Activated B cell treated with CpG ODN at 0.5 μM for 24 hours (primary cell): ENCODE results near the gene RIPOR3. TPM values are rescaled to one million over a fixed set of nuclear protein-coding genes. Genes with fewer than 3 reads are reported as not detected.

ENCODE experiments used
- ATAC-seq: fragments of 200-7000 bp; cut with Tn5 transposase; one replicate; pipeline ENCODE4 v1.10.0; 2021; ENCODE audit warnings: low read depth, mild to moderate bottlenecking, moderate library complexity
- CTCF ChIA-PET: fragments of 350-600 bp; sonication (Branson Sonifier 250); formaldehyde crosslinking; loops from one replicate; lab custom pipeline; 2021; ENCODE audit warnings: antibody characterized with exemption; lab: Charles Lee
- POLR2A ChIA-PET: fragments of 350-600 bp; sonication (Branson Sonifier 250); formaldehyde crosslinking; loops from one replicate; lab custom pipeline; 2021; ENCODE audit warnings: antibody characterized with exemption; lab: Charles Lee
- DNase-seq: peaks from one replicate; pipeline ENCODE4 v3.0.0; 2022
- H3K27ac Mint-ChIP-seq: one replicate; pipeline ENCODE4 v1.8.0; 2020; ENCODE audit warnings: mixed read lengths
- H3K27me3 Mint-ChIP-seq: one replicate; pipeline ENCODE4 v1.8.0; 2021; ENCODE audit warnings: mixed read lengths
- H3K36me3 Mint-ChIP-seq: one replicate; pipeline ENCODE4 v1.8.0; 2021; ENCODE audit warnings: low read depth, mixed read lengths
- H3K4me1 Mint-ChIP-seq: one replicate; pipeline ENCODE4 v1.8.0; 2021; ENCODE audit warnings: mixed read lengths
- H3K4me3 Mint-ChIP-seq: one replicate; pipeline ENCODE4 v1.8.0; 2020; ENCODE audit warnings: mild to moderate bottlenecking, mixed read lengths
- H3K9me3 Mint-ChIP-seq: one replicate; pipeline ENCODE4 v1.8.0; 2020; ENCODE audit warnings: mixed read lengths
- intact Hi-C: fragments of 100-400 bp; cut with micrococcal nuclease; formaldehyde crosslinking; loops from one replicate; pipeline ENCODE4 v1.15.1; 2024
- total RNA-seq: library from RNA; stranded (reverse); gene quantifications from 2 replicates; pipeline ENCODE4 v1.2.3, GENCODE V29; 2022
- TF ChIP-seq, protein P1 (sequence below): fragments of 200-600 bp; IDR thresholded peaks from one replicate; pipeline ENCODE4 v1.8.0; 2022; ENCODE audit warnings: antibody characterized with exemption, mild to moderate bottlenecking

RIPOR3 gene
- total RNA-seq, 1 donor from 2014 or later, result not detected

DNA sequence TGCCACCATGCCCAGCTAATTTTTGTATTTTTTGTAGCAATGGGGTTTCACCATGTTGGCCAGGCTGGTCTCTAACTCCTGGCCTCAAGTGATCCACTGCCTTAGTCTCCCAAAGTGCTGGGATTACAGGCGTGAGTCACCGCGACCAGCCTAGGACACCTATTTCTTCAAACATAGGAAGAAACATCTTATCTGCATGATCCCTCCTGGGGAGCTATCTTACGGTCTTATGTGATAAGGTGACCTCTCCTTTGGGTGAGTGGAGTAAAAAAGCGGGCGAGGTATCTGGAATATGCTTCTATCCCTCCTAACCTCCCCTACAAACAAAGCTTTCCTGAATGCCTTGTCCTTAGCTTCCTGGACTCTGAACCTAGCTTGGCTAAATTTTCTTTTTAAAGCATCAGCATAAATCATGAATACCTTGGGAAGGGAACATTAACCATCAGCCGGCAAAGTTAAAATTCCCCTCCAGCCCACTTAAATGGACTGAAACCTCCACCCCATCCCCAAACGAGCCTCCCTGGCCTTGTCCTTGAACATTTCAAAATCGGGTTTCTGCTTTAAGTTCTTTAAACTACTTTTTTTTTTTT lies 24.5 kb downstream of the RIPOR3 start:
- intact Hi-C loops, result no loop called here
- Mint-ChIP-seq H3K4me3 (no peak overlapping the region), H3K27ac (no peak overlapping the region), H3K9me3 (no peaks in the 10 kb centered on the region), H3K27me3 (peaks cover 2% of the 10 kb centered on the region), H3K36me3 (no peaks in the 10 kb centered on the region), H3K4me1 (no peaks in the 10 kb centered on the region)
- ATAC-seq (no peak), DNase-seq (no peak)
- TF ChIP-seq, protein P1, sequence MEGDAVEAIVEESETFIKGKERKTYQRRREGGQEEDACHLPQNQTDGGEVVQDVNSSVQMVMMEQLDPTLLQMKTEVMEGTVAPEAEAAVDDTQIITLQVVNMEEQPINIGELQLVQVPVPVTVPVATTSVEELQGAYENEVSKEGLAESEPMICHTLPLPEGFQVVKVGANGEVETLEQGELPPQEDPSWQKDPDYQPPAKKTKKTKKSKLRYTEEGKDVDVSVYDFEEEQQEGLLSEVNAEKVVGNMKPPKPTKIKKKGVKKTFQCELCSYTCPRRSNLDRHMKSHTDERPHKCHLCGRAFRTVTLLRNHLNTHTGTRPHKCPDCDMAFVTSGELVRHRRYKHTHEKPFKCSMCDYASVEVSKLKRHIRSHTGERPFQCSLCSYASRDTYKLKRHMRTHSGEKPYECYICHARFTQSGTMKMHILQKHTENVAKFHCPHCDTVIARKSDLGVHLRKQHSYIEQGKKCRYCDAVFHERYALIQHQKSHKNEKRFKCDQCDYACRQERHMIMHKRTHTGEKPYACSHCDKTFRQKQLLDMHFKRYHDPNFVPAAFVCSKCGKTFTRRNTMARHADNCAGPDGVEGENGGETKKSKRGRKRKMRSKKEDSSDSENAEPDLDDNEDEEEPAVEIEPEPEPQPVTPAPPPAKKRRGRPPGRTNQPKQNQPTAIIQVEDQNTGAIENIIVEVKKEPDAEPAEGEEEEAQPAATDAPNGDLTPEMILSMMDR, result no peak
- ChIA-PET POLR2A (no interaction called here), CTCF (no interaction called here)

DNA sequence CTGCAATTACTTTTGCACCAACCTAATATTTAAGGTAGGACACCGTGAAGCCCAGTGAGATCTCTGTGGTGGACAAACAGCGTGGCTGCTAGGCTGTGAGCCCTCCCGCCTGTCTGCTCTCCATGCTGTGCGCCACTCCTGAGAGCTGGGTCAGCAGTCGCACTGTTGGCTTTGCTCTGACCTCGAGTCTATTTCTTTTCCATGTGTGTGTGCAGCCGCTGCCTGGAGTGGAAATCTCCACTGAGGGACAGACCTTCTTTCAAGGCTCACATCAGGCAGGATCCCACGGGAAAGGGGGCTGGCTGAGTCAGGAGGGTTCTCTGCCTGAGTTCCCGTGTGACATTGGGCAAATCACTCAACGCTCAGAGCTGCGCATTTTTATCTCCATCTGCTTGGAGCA lies 27.1 kb downstream of the RIPOR3 start:
- ATAC-seq (no peak), DNase-seq (no peak)
- peaks cover 9% of the 10 kb centered on the region for H3K27me3 Mint-ChIP-seq
- ChIA-PET CTCF (no interaction called here), POLR2A (no interaction called here)
- H3K4me1 Mint-ChIP-seq, result no peaks in the 10 kb centered on the region
- no peak overlapping the region for H3K4me3 Mint-ChIP-seq
- no peaks in the 10 kb centered on the region for H3K36me3 Mint-ChIP-seq
- H3K27ac Mint-ChIP-seq, result no peak overlapping the region
- intact Hi-C loops, result no loop called here
- no peaks in the 10 kb centered on the region for H3K9me3 Mint-ChIP-seq
- TF ChIP-seq, protein P1, result no peak

DNA sequence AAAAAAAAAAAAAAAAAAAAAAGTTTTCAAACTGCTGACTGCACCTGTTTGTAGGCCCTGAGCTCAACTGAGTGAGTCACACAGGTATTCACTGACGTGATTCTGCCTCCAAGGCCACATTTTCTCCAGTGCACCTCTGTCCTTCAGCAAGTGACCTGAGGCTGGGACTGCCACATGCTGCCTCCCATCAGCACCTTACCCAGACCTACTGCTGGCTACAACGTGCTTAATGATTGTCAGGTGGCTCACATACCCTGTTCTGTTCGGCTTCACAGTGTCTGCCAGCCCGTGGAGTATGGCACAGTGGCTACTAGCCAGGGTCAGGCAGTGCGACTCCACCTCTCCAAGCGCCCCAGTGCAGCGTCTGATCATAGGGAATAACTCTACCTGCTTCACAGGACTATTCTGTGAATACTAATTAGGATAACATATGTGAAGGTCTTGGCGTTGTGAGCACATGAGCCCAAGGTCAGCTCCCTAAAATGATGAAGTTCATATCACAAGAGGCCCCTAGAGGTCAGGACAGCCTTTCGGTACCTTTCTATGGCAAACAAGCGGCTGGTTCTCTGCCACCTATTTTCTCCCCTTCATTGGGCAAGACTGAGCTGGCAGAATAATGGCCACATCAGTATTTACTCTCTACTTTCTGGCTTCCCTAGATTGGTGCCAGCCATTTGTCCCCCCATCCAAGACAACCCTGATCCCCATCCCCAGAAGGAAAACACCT lies 28.1 kb downstream of the RIPOR3 start:
- intact Hi-C loops, result no loop called here
- POLR2A ChIA-PET, result no interaction called here
- no peak for DNase-seq
- H3K36me3 Mint-ChIP-seq, result no peaks in the 10 kb centered on the region
- TF ChIP-seq, protein P1, result no peak
- CTCF ChIA-PET, result no interaction called here
- no peak overlapping the region for H3K4me3 Mint-ChIP-seq
- H3K27ac Mint-ChIP-seq, result no peak overlapping the region
- no peak for ATAC-seq
- no peaks in the 10 kb centered on the region for H3K9me3 Mint-ChIP-seq
- peaks cover 9% of the 10 kb centered on the region for H3K27me3 Mint-ChIP-seq
- no peaks in the 10 kb centered on the region for H3K4me1 Mint-ChIP-seq

DNA sequence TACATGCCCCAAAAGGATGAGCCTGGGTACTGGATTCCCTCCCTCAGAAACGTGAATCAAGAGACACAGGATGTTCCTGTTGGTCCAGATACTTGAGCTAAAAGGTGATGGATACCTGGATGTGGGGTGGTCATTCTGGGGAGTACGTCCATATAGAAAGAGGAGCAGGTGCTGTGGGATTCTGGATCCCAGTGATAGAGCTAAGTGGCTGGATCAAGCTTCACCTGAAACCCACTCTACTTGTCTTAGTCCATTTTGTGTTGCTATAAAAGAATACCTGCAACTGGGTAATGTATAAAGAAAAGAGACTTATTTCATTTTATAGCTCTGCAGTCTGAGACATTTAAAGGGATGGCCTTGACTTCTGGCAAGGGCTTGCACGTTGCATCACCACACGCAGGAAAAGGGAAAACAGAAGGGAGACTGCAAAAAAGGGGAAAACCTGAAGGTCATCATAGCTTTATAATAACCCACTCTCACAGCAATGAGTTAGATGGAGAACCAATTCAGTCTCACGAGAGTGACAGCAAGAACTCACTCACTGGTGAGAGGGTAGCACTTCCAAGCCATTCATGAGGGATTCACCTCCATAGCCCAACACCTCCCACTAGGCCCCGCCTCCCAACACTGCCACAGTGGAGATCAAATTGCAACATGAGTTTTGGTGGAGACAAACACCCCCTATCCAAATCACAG lies 31.2 kb downstream of the RIPOR3 start:
- Mint-ChIP-seq H3K27ac (no peak overlapping the region), H3K36me3 (no peaks in the 10 kb centered on the region), H3K9me3 (no peaks in the 10 kb centered on the region), H3K4me1 (no peaks in the 10 kb centered on the region), H3K27me3 (peaks cover 13% of the 10 kb centered on the region), H3K4me3 (no peak overlapping the region)
- DNase-seq (no peak), ATAC-seq (no peak)
- TF ChIP-seq, protein P1, result no peak
- POLR2A ChIA-PET, result no interaction called here
- intact Hi-C loops, result no loop called here
- CTCF ChIA-PET, result interaction anchor here (1.0 kb wide), 1 partner anchor 8 kb away, joined by 4 read pairs; no protein-coding TSS in a partner anchor

DNA sequence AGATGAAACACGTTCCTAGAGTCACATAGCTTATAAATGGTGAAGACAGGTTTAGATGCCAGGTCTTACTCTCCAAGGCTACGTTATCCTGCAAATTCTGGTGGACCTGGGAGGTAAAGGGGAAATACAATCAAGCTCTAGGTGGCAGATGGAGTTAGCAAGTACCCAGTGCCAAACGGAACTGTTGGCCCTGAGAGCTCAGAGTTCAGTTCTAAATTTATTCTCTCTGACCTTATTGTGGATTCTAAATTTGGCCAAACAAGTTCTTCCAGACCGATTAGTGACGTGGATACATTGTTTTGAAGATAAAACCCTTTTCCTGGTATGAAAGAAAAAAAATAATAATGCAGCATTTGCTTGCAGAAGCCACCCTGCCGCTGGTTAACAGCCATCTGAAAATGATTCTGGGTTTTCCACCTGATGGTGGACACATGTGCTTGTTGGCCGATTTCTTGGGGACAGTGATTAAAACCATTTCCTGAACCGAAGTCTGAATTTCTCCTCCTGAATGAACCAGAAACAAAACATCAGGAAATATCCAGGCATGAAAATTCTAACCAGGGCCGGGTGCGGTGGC lies 32.5 kb downstream of the RIPOR3 start:
- no peaks in the 10 kb centered on the region for H3K36me3 Mint-ChIP-seq
- ChIA-PET CTCF (no interaction called here), POLR2A (no interaction called here)
- H3K27me3 Mint-ChIP-seq, result peaks cover 13% of the 10 kb centered on the region
- DNase-seq (no peak), ATAC-seq (no peak)
- H3K9me3 Mint-ChIP-seq, result no peaks in the 10 kb centered on the region
- intact Hi-C loops, result no loop called here
- TF ChIP-seq, protein P1, result no peak
- no peak overlapping the region for H3K27ac Mint-ChIP-seq
- H3K4me3 Mint-ChIP-seq, result no peak overlapping the region
- H3K4me1 Mint-ChIP-seq, result no peaks in the 10 kb centered on the region
